ENCODE data around the gene ZBED1.

DNA sequence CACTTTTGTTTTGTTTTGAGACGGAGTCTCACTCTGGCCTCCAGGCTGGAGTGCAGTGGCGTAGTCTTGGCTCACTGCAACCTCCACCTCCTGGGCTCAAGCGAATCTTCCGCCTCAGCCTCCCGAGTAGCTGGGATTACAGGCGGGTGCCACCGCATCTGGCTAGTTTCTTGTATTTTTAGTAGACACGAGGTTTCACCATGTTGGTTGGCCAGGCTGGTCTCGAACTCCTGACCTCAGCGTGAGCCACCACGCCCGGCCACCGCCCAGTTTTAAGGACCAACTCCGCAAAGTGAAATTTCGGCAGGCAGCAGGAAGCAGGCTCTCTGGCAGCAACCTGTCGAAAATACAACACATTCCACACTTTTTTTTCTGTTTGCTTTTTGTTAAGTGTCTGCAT, 13.4 kb downstream of the ZBED1 start:
- TF ChIP-seq, protein P1, sequence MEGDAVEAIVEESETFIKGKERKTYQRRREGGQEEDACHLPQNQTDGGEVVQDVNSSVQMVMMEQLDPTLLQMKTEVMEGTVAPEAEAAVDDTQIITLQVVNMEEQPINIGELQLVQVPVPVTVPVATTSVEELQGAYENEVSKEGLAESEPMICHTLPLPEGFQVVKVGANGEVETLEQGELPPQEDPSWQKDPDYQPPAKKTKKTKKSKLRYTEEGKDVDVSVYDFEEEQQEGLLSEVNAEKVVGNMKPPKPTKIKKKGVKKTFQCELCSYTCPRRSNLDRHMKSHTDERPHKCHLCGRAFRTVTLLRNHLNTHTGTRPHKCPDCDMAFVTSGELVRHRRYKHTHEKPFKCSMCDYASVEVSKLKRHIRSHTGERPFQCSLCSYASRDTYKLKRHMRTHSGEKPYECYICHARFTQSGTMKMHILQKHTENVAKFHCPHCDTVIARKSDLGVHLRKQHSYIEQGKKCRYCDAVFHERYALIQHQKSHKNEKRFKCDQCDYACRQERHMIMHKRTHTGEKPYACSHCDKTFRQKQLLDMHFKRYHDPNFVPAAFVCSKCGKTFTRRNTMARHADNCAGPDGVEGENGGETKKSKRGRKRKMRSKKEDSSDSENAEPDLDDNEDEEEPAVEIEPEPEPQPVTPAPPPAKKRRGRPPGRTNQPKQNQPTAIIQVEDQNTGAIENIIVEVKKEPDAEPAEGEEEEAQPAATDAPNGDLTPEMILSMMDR (IDR thresholded peaks at IDR 0.05) = no peak
- TF ChIP-seq POLR2A (IDR thresholded peaks at IDR 0.05) = no peak
